MM.1S (cell line): ENCODE data around the gene C19orf85.
A peak's percentile ranks its signal among the peaks of the same experiment; 100 is the strongest.

Experiments
- DNase-seq: peaks from one replicate; pipeline ENCODE4 v3.0.0-alpha.2; 2015
- H2AFZ ChIP-seq: fragments of 300-600 bp; sonication (generic); 2 replicates; pipeline ENCODE4 v1.6.0; 2016; ENCODE audit warnings: antibody characterized with exemption, low read length
- H3F3A ChIP-seq: fragments of 300-600 bp; sonication (generic); 2 replicates; pipeline ENCODE4 v1.6.1; 2016; ENCODE audit warnings: mild to moderate bottlenecking, antibody characterized with exemption, low read length, moderate library complexity, mixed read lengths; ENCODE audit not compliant: insufficient read depth
- H3K27ac ChIP-seq: fragments of 300-600 bp; sonication (generic); 2 replicates; pipeline ENCODE4 v1.5.1; 2016; ENCODE audit warnings: mild to moderate bottlenecking, low read length
- H3K27me3 ChIP-seq: fragments of 300-600 bp; sonication (generic); replicated peaks from 2 replicates; pipeline ENCODE4 v1.6.0; 2016; ENCODE audit warnings: low read length; ENCODE audit not compliant: insufficient read depth
- H3K36me3 ChIP-seq: fragments of 300-600 bp; sonication (generic); replicated peaks from 2 replicates; pipeline ENCODE4 v1.6.1; 2016; ENCODE audit warnings: mild to moderate bottlenecking, low read length, mixed read lengths; ENCODE audit not compliant: insufficient read depth
- H3K4me1 ChIP-seq: fragments of 300-600 bp; sonication (generic); 2 replicates; pipeline ENCODE4 v1.6.1; 2016; ENCODE audit warnings: low read length, mixed read lengths
- H3K4me2 ChIP-seq: fragments of 300-600 bp; sonication (generic); 2 replicates; pipeline ENCODE4 v1.6.0; 2016; ENCODE audit warnings: low read depth, low read length
- H3K4me3 ChIP-seq: fragments of 300-600 bp; sonication (generic); 2 replicates; pipeline ENCODE4 v1.5.1; 2016; ENCODE audit warnings: low read length, mixed read lengths
- H3K79me2 ChIP-seq: fragments of 300-600 bp; sonication (generic); 2 replicates; pipeline ENCODE4 v1.6.1; 2016; ENCODE audit warnings: mixed run types, low read length, mixed read lengths
- H3K9ac ChIP-seq: fragments of 300-600 bp; sonication (generic); 2 replicates; pipeline ENCODE4 v1.6.1; 2016; ENCODE audit warnings: low read length, mixed read lengths
- H3K9me2 ChIP-seq: fragments of 300-600 bp; sonication (generic); replicated peaks from 2 replicates; pipeline ENCODE4 v1.6.1; 2016; ENCODE audit warnings: mild to moderate bottlenecking, low read length, mixed read lengths; ENCODE audit not compliant: insufficient read depth
- H3K9me3 ChIP-seq: fragments of 300-600 bp; sonication (generic); replicated peaks from 2 replicates; pipeline ENCODE4 v1.6.1; 2016; ENCODE audit warnings: mild to moderate bottlenecking, low read length, mixed read lengths; ENCODE audit not compliant: insufficient read depth
- H4K20me1 ChIP-seq: fragments of 300-600 bp; sonication (generic); 2 replicates; pipeline ENCODE4 v1.6.1; 2016; ENCODE audit warnings: mild to moderate bottlenecking, low read length, moderate library complexity, mixed read lengths; ENCODE audit not compliant: insufficient read depth
- EZH2 ChIP-seq: fragments of 300-600 bp; sonication (generic); optimal IDR thresholded peaks from 2 replicates; pipeline ENCODE3; 2017; ENCODE audit warnings: low read depth, mild to moderate bottlenecking, antibody characterized with exemption, low read length, mixed read lengths
- EZH2phosphoT487 ChIP-seq: fragments of 300-600 bp; sonication (generic); IDR thresholded peaks from 2 replicates; pipeline ENCODE4 v1.6.1; 2018; ENCODE audit warnings: antibody characterized with exemption, low read length
- TF ChIP-seq, protein P1 (sequence below): fragments of 300-600 bp; sonication (generic); IDR thresholded peaks from 2 replicates; pipeline ENCODE4 v1.5.1; 2016; ENCODE audit warnings: antibody characterized with exemption, low read length, mixed read lengths

C19orf85 gene

DNA sequence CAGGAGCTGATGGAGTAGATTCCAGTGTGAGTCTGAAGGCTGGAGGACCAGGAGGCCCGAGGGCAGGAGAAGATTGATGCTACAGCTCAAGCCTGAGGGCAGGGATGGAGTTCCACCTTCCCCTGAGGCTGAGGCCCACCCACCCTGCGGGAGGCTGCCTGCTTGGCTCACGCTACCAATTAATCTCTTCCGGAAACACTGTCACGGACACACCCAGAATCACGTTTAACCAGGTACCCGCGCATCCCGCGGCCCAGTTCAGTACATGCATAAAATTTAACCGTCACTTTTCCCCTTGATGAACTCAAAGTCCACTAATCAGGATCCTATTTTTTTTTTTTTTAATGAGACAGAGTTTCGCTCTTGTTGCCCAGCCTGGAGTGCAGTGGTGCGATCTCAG, 6.7 kb upstream of the C19orf85 start:
- Histone ChIP-seq H2AFZ (no peak overlapping the region), H3K4me1 (peaks cover 8% of the 10 kb centered on the region; the same call in 1 of the 2 replicates), H3K79me2 (no peaks in the 10 kb centered on the region), H3K9me3 (no peaks in the 10 kb centered on the region), H3K9me2 (no peaks in the 10 kb centered on the region), H3K4me2 (no peak overlapping the region), H3K9ac (no peak overlapping the region), H3K4me3 (no peak overlapping the region), H3F3A (peaks cover 4% of the 10 kb centered on the region), H3K27me3 (peaks cover 11% of the 10 kb centered on the region), H3K36me3 (no peaks in the 10 kb centered on the region), H4K20me1 (no peaks in the 10 kb centered on the region), H3K27ac (no peak overlapping the region)
- no peak for DNase-seq
- TF ChIP-seq EZH2phosphoT487 (no peak), EZH2 (no peak)
- TF ChIP-seq, protein P1, sequence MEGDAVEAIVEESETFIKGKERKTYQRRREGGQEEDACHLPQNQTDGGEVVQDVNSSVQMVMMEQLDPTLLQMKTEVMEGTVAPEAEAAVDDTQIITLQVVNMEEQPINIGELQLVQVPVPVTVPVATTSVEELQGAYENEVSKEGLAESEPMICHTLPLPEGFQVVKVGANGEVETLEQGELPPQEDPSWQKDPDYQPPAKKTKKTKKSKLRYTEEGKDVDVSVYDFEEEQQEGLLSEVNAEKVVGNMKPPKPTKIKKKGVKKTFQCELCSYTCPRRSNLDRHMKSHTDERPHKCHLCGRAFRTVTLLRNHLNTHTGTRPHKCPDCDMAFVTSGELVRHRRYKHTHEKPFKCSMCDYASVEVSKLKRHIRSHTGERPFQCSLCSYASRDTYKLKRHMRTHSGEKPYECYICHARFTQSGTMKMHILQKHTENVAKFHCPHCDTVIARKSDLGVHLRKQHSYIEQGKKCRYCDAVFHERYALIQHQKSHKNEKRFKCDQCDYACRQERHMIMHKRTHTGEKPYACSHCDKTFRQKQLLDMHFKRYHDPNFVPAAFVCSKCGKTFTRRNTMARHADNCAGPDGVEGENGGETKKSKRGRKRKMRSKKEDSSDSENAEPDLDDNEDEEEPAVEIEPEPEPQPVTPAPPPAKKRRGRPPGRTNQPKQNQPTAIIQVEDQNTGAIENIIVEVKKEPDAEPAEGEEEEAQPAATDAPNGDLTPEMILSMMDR, result no peak

DNA sequence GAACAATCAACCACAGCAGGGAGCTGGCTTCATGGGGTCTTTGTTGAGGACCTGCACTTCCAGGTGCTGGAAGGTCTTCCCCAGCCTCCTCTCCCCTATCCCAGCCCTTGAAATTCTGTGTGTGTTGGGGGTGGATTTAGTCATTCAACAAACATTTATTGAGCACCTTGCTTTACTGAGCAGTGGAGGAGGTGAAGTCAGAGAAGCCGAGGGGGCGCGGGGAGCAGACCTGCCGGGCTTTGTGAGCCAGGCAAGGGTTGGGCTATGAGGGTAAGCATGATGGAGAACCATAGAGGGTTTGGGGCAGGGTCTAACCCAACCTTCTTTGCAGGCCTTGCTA, 3.5 kb upstream of the C19orf85 start:
- no peak overlapping the region for H3K9ac ChIP-seq
- no peak overlapping the region for H3K4me3 ChIP-seq
- H3K4me2 ChIP-seq, result 0 out of 2 replicates have a peak overlapping the region, but pooled peaks have one; percentile 3
- H3K4me1 ChIP-seq, result 0 out of 2 replicates have a peak, but pooled peaks cover 3% of the 10 kb centered on the region
- H3K36me3 ChIP-seq, result no peaks in the 10 kb centered on the region
- no peaks in the 10 kb centered on the region for H4K20me1 ChIP-seq
- H3K9me3 ChIP-seq, result no peaks in the 10 kb centered on the region
- peak overlapping the region; percentile 24; the same call in 1 of the 2 replicates for H2AFZ ChIP-seq
- H3F3A ChIP-seq, result peaks cover 4% of the 10 kb centered on the region
- DNase-seq, result no peak
- H3K27ac ChIP-seq, result no peak overlapping the region
- H3K9me2 ChIP-seq, result no peaks in the 10 kb centered on the region
- peaks cover 42% of the 10 kb centered on the region for H3K27me3 ChIP-seq
- TF ChIP-seq, protein P1, result 0 out of 2 replicates have a peak, but pooled peaks have one; percentile 7
- no peak for TF ChIP-seq EZH2
- no peaks in the 10 kb centered on the region for H3K79me2 ChIP-seq

DNA sequence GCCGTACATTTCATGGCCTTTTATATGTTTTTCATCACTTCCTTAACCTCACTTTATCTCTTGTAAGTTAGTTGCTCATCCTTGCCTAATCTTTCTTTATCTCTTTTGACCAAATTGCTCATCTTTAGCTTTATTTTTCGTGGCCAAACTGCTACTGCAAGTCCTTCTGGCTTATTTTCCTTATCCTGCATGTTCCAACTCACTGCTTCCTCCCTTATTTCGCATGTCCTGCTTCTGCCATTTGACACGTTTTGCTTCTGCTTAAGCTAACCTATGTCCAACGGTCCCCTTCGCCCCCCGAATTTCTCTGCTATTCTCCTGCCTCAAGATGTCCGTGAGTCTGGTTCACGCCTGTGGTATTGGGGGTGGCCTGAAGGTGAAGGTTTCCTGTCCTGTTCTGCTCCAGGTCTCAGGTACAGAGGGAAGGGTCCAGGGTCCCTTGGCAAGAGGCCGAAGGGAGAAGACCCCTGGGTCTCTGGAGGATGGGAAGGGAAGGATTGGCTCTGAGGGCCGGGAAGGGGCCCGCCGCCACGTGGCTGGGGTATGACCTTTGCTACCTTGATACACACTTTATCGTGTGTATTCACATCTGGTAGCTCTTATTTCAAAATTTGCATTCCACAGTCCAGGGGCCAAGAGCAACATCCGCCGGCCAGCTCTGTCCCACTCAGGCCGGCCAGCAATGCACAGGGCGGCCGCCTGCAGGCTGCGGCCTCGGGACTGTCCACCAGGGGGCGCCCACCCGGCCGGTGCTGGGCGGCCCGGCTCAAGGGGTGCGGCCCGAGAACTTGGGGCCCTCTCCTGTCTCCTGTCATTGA, 2.9 kb upstream of the C19orf85 start:
- H3K4me2 ChIP-seq, result 0 out of 2 replicates have a peak overlapping the region, but pooled peaks have one; percentile 3

More for the DNA sequence above, 2.9 kb upstream of the C19orf85 start:
- no peak for TF ChIP-seq EZH2phosphoT487
- TF ChIP-seq, protein P1, result peak; percentile 98
- Histone ChIP-seq H3K27me3 (peaks cover 48% of the 10 kb centered on the region), H3K9ac (no peak overlapping the region), H3K9me2 (no peaks in the 10 kb centered on the region), H3F3A (peaks cover 4% of the 10 kb centered on the region), H3K79me2 (no peaks in the 10 kb centered on the region), H3K9me3 (no peaks in the 10 kb centered on the region), H3K27ac (no peak overlapping the region), H3K4me3 (no peak overlapping the region), H3K4me1 (0 out of 2 replicates have a peak, but pooled peaks cover 3% of the 10 kb centered on the region), H3K36me3 (no peaks in the 10 kb centered on the region), H2AFZ (peak overlapping the region; percentile 24; the same call in 1 of the 2 replicates), H4K20me1 (no peaks in the 10 kb centered on the region)
- DNase-seq, result peak; percentile 47
